Measurements from ENCODE around the gene PEPD. TPM values are rescaled to one million over a fixed set of nuclear protein-coding genes. Genes with fewer than 3 reads are reported as not detected.
A peak's percentile ranks its signal among the peaks of the same experiment; 100 is the strongest.
"Not testable (repeated sequence)": the region's sequence is repeated elsewhere in the genome, so short reads cannot be mapped to it uniquely, and the experiment has no call there.

Gene PEPD
- total RNA-seq (10 to 100 TPM; 21.9 to 35.6 (median 24.5) TPM), polyA plus RNA-seq (100 to 1,000 TPM in 1 of 2 donors, 10 to 100 TPM in 1; 92.3 to 126 TPM), total RNA-seq (21.7 reads per million, percentile 52 among the genes with 10 or more reads in this experiment)

DNA sequence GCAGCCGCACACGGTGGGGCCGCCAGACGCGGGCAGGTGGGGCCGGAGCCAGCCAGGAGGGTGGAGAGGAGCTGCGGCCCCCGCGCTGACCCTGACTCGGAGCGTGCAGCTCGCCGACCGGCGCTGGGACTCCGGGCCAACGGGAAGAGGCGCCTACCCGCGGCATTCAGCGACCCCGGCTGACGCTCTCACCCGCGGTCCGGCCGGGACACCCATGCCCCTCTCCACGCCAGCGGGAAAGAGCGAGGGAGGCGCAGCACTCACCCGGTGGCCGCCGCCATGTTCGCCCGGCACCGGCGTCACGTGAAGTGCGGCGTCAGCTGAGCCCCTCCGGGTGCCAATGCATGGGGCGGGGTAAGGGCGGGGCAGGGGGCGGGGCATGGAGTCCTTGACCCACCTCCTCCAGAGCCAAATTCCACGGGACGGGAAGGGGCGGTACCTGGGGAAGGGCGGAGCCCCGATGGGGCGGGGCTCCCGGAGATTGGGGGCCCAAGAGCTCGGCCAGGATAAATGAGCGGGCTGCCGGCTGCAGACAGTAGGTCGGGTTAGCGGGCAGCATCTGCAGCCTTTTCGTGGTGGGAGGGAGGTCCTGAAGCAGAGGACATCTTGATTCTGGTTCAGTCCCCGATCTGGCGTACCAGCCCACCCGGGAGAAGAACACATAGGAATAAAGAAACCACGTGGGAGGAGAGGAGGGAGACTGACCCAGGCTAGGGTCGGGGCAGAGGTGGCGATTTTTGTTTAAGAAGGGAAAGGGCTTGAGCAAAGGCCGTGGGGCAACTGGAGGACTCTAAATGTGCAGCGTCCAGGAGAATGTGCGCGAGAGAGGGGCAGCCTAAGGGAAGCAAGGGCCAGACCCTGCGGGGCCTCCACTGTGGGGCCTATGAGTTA is at the start of gene PEPD:
TSS of gene PEPD (minus strand) at position 312 of the 891 bp plus-strand sequence. CDS start at position 281, 31 bp downstream.
- Histone ChIP-seq H3K36me3 (ENCODE audit: control insufficient read depth in 2 of 3, insufficient read depth in 3 of 3, low read length in 3 of 3) (peaks cover 0 to 5% (median 0%) of the 10 kb centered on the region in 3 experiments), H3K27me3 (ENCODE audit: control insufficient read depth in 2 of 2, insufficient read depth in 2 of 2, low read length in 2 of 2) (no peaks in the 10 kb centered on the region), H3K4me3 (ENCODE audit: low read length) (peak within 1 kb of the TSS; percentile 82), H3K4me1 (ENCODE audit: control insufficient read depth in 2 of 2, insufficient read depth in 2 of 2, low read length in 2 of 2) (peaks cover 13 to 14% of the 10 kb centered on the region in 2 donors), H3K27ac (ENCODE audit: low read depth, low read length) (peak within 1 kb of the TSS; percentile 65), H3K9me3 (ENCODE audit: control insufficient read depth in 2 of 3, low read length in 3 of 3) (no peaks in the 10 kb centered on the region)
- intact Hi-C loops (cut with micrococcal nuclease) = loop anchor here (1.0 to 5.0 kb wide), 7 partner anchors 89 to 1117 kb away; partner anchors contain the start of genes CEBPG (in 1 of the 2), DPY19L3 (in 1 of the 2) and PDCD5 (in 1 of the 2)
- H3K9me3 Mint-ChIP-seq = no peaks in the 10 kb centered on the region
- ChIA-PET CTCF (no interaction called here), POLR2A (interaction anchor here (1.6 kb wide), 1 partner anchor 345 kb away, joined by 6 read pairs; no protein-coding TSS in a partner anchor)
- peak within 1 kb of the TSS; percentile 75 to 91 (median 88) for H3K4me3 Mint-ChIP-seq
- peaks cover 17 to 29% (median 25%) of the 10 kb centered on the region in 7 donors for H3K4me1 Mint-ChIP-seq
- ATAC-seq (peak; percentile 95), DNase-seq (peak; percentile 53 to 82 (median 62))
- H3K27me3 Mint-ChIP-seq = peaks cover 0 to 10% (median 0%) of the 10 kb centered on the region in 5 donors
- no peaks in the 10 kb centered on the region for H3K36me3 Mint-ChIP-seq
- peak within 1 kb of the TSS; percentile 69 to 95 (median 83) for H3K27ac Mint-ChIP-seq

DNA sequence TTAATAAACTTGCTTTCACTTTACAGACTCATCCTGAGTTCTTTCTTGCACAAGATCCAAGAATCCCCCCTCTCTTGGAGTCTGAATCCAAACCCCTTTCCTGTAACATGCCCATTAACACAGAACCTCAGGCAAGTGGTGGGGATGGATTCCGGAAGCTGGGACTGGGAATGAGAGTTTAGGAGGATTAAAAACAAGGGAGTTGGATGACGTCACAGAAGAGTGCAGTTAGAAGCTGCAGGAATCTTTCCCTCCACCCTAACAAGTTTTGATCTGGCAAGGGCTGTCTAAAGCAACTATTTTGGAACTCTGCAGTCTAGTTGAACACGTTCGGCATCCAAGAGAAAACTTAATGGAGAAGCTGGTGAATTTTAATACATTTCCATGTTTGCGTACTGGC is 48.2 kb upstream of the PEPD start:
- H3K27me3 Mint-ChIP-seq = peaks cover 3 to 64% (median 56%) of the 10 kb centered on the region in 5 donors
- ATAC-seq (no peak), DNase-seq (no peak)
- peaks cover 0 to 26% (median 15%) of the 10 kb centered on the region in 11 donors for H3K9me3 Mint-ChIP-seq
- H3K27ac Mint-ChIP-seq = no peak overlapping the region
- intact Hi-C loops (cut with micrococcal nuclease) = no loop called here
- POLR2A ChIA-PET = no interaction called here
- peaks cover 0 to 2% (median 0%) of the 10 kb centered on the region in 7 donors for H3K4me1 Mint-ChIP-seq
- no peak overlapping the region for H3K4me3 Mint-ChIP-seq
- CTCF ChIA-PET = no interaction called here
- H3K4me1 ChIP-seq (ENCODE audit: control insufficient read depth in 2 of 2, insufficient read depth in 2 of 2, low read length in 2 of 2) = no peaks in the 10 kb centered on the region
- peaks cover 0 to 4% (median 0%) of the 10 kb centered on the region in 5 donors for H3K36me3 Mint-ChIP-seq
- H3K4me3 ChIP-seq (ENCODE audit: low read length) = no peak overlapping the region
- peaks cover 0 to 3% of the 10 kb centered on the region in 2 donors for H3K27me3 ChIP-seq (ENCODE audit: control insufficient read depth in 2 of 2, insufficient read depth in 2 of 2, low read length in 2 of 2)
- peaks cover 0 to 5% (median 0%) of the 10 kb centered on the region in 3 experiments for H3K9me3 ChIP-seq (ENCODE audit: control insufficient read depth in 2 of 3, low read length in 3 of 3)
- H3K27ac ChIP-seq (ENCODE audit: low read depth, low read length) = no peak overlapping the region
- H3K36me3 ChIP-seq (ENCODE audit: control insufficient read depth in 2 of 3, insufficient read depth in 3 of 3, low read length in 3 of 3) = no peaks in the 10 kb centered on the region

DNA sequence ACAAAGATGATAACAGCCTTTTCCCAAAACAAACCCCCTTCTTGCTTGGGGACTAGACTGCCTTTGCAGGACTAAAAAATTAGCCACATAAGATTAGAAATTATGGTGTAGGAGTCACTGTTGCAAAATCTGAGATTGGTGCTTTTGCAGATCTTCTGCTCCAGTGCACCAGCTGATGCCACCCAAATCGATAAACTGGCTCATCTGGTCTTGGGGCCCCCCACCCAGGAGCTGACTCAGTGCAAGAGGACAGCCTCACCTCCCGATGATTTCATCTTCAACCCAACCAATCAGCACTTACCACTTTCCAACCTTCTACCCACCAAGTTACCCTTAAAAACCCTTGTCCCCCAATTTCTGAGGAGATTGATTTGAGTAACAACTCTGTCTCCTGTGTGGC is 47.1 kb upstream of the PEPD start:
- H3K27me3 ChIP-seq (ENCODE audit: control insufficient read depth in 2 of 2, insufficient read depth in 2 of 2, low read length in 2 of 2) = no peaks in the 10 kb centered on the region
- H3K36me3 Mint-ChIP-seq = no peaks in the 10 kb centered on the region
- peaks cover 3 to 69% (median 56%) of the 10 kb centered on the region in 5 donors for H3K27me3 Mint-ChIP-seq
- ATAC-seq (no peak), DNase-seq (no peak)
- H3K4me1 ChIP-seq (ENCODE audit: control insufficient read depth in 2 of 2, insufficient read depth in 2 of 2, low read length in 2 of 2) = no peaks in the 10 kb centered on the region
- H3K36me3 ChIP-seq (ENCODE audit: control insufficient read depth in 2 of 3, insufficient read depth in 3 of 3, low read length in 3 of 3) = no peaks in the 10 kb centered on the region
- intact Hi-C loops (cut with micrococcal nuclease) = no loop called here
- no peak overlapping the region for H3K27ac Mint-ChIP-seq
- CTCF ChIA-PET = no interaction called here
- H3K4me1 Mint-ChIP-seq = peaks cover 0 to 2% (median 0%) of the 10 kb centered on the region in 7 donors
- no peak overlapping the region for H3K27ac ChIP-seq (ENCODE audit: low read depth, low read length)
- H3K9me3 ChIP-seq (ENCODE audit: control insufficient read depth in 2 of 3, low read length in 3 of 3) = no peaks in the 10 kb centered on the region
- POLR2A ChIA-PET = no interaction called here
- peaks cover 0 to 14% (median 6%) of the 10 kb centered on the region in 11 donors for H3K9me3 Mint-ChIP-seq
- no peak overlapping the region for H3K4me3 ChIP-seq (ENCODE audit: low read length)
- no peak overlapping the region for H3K4me3 Mint-ChIP-seq

DNA sequence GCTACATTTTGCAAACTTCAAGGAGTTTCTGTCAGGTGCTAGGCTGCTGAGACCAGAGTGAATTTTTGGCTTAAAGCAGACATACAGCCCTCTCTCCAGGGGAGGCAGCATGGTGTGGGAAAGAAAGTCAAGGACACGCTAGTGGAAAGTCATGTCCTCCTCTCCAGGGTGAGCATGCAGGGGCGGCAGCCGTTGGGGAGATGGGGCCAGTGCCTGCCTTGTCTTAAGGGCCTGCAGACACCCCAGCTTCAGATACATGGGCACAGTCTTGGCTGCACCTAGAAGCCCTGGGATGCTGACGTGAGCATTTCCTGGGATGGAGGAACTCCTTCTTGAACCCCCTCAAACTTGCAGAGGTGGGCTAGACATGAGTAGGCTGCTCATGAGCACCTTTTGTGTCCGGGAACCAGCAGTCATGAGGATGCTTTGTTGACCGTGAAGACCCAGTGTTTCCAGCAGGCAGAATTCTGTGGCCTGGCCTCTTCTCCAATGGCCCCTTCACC is 43.3 kb upstream of the PEPD start:
- Histone ChIP-seq H3K27ac (ENCODE audit: low read depth, low read length) (no peak overlapping the region), H3K27me3 (ENCODE audit: control insufficient read depth in 2 of 2, insufficient read depth in 2 of 2, low read length in 2 of 2) (no peaks in the 10 kb centered on the region), H3K36me3 (ENCODE audit: control insufficient read depth in 2 of 3, insufficient read depth in 3 of 3, low read length in 3 of 3) (no peaks in the 10 kb centered on the region), H3K4me1 (ENCODE audit: control insufficient read depth in 2 of 2, insufficient read depth in 2 of 2, low read length in 2 of 2) (no peaks in the 10 kb centered on the region), H3K4me3 (ENCODE audit: low read length) (no peak overlapping the region), H3K9me3 (ENCODE audit: control insufficient read depth in 2 of 3, low read length in 3 of 3) (no peaks in the 10 kb centered on the region)
- POLR2A ChIA-PET = no interaction called here
- Mint-ChIP-seq H3K27me3 (peaks cover 0 to 41% (median 35%) of the 10 kb centered on the region in 5 donors), H3K4me3 (no peak overlapping the region), H3K27ac (no peak overlapping the region), H3K36me3 (no peaks in the 10 kb centered on the region), H3K4me1 (peaks cover 0 to 2% (median 0%) of the 10 kb centered on the region in 7 donors), H3K9me3 (no peaks in the 10 kb centered on the region)
- ATAC-seq = no peak
- DNase-seq = no peak
- CTCF ChIA-PET = no interaction called here
- intact Hi-C loops (cut with micrococcal nuclease) = no loop called here

DNA sequence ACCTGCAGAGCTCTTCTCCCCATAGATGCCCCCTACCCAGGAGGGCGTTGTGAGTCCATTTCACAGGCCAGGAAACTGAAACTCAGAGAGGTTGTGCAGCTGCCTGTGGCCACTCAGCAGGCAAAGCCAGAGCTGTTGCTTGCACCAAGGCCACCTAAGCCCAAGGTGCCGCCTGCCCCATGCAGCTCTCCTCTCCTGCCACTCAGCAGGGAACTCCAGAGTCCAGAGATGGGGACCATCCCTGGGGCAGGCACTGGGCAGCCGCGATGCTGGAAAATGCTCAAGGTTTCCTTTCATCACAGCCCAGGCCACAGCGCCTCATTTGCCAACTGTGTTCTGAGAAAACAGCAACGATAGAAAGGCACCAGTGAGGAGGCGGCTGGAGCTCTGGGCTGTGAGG is 41.0 kb upstream of the PEPD start:
- Mint-ChIP-seq H3K9me3 (no peaks in the 10 kb centered on the region), H3K4me3 (no peak overlapping the region), H3K36me3 (no peaks in the 10 kb centered on the region), H3K27ac (no peak overlapping the region), H3K27me3 (peaks cover 0 to 21% (median 19%) of the 10 kb centered on the region in 5 donors), H3K4me1 (peaks cover 0 to 2% (median 0%) of the 10 kb centered on the region in 7 donors)
- H3K4me1 ChIP-seq (ENCODE audit: control insufficient read depth in 2 of 2, insufficient read depth in 2 of 2, low read length in 2 of 2) = no peaks in the 10 kb centered on the region
- H3K27me3 ChIP-seq (ENCODE audit: control insufficient read depth in 2 of 2, insufficient read depth in 2 of 2, low read length in 2 of 2) = no peaks in the 10 kb centered on the region
- no peak overlapping the region for H3K27ac ChIP-seq (ENCODE audit: low read depth, low read length)
- H3K9me3 ChIP-seq (ENCODE audit: control insufficient read depth in 2 of 3, low read length in 3 of 3) = no peaks in the 10 kb centered on the region
- H3K36me3 ChIP-seq (ENCODE audit: control insufficient read depth in 2 of 3, insufficient read depth in 3 of 3, low read length in 3 of 3) = no peaks in the 10 kb centered on the region
- ChIA-PET POLR2A (no interaction called here), CTCF (no interaction called here)
- no peak overlapping the region for H3K4me3 ChIP-seq (ENCODE audit: low read length)
- ATAC-seq (no peak), DNase-seq (no peak)
- intact Hi-C loops (cut with micrococcal nuclease) = no loop called here

DNA sequence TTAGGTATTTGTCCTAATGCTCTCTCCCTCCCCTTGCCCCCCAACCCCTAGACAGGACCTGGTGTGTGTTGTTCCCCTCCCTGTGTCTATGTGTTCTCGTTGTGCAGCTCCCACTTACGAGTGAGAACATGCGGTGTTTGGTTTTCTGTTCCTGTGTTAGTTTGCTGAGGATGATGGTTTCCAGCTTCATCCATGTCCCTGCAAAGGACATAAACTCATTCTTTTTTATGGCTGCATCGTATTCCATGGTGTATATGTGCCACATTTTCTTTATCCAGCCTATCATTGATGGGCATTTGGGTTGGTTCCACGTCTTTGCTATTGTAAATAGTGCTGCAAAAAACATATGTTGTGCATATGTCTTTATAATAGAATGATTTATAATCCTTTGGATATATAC is 40.1 kb upstream of the PEPD start:
- intact Hi-C loops (cut with micrococcal nuclease); CTCF ChIA-PET; H3K9me3 ChIP-seq (ENCODE audit: control insufficient read depth in 2 of 3, low read length in 3 of 3); H3K4me3 Mint-ChIP-seq; ATAC-seq; H3K27ac Mint-ChIP-seq; H3K4me3 ChIP-seq (ENCODE audit: low read length); H3K4me1 ChIP-seq (ENCODE audit: control insufficient read depth in 2 of 2, insufficient read depth in 2 of 2, low read length in 2 of 2); H3K36me3 Mint-ChIP-seq; H3K9me3 Mint-ChIP-seq; H3K27me3 ChIP-seq (ENCODE audit: control insufficient read depth in 2 of 2, insufficient read depth in 2 of 2, low read length in 2 of 2); H3K36me3 ChIP-seq (ENCODE audit: control insufficient read depth in 2 of 3, insufficient read depth in 3 of 3, low read length in 3 of 3); POLR2A ChIA-PET; H3K27ac ChIP-seq (ENCODE audit: low read depth, low read length); H3K4me1 Mint-ChIP-seq; DNase-seq: not testable (repeated sequence)
- peaks cover 0 to 18% (median 10%) of the 10 kb centered on the region in 5 donors for H3K27me3 Mint-ChIP-seq

Measured in naive thymus-derived CD4-positive, alpha-beta T cell (primary cell).